IPS-18a (cell line): ENCODE data around the gene STAT4.
A peak's percentile ranks its signal among the peaks of the same experiment; 100 is the strongest.

ENCODE experiments used
- H3K27ac ChIP-seq: one replicate; pipeline ENCODE4 v1.5.1; 2013; ENCODE audit warnings: low read length
- H3K27me3 ChIP-seq: one replicate; pipeline ENCODE4 v1.6.1; 2013; ENCODE audit warnings: mild to moderate bottlenecking, low read length; ENCODE audit not compliant: control insufficient read depth, insufficient read depth
- H3K36me3 ChIP-seq: one replicate; pipeline ENCODE4 v1.6.1; 2013; ENCODE audit warnings: low read depth, low read length; ENCODE audit not compliant: control insufficient read depth
- H3K4me1 ChIP-seq: one replicate; pipeline ENCODE4 v1.6.1; 2013; ENCODE audit warnings: low read depth, low read length; ENCODE audit not compliant: control insufficient read depth
- H3K4me3 ChIP-seq: one replicate; pipeline ENCODE4 v1.5.1; 2013; ENCODE audit warnings: low read length
- H3K9ac ChIP-seq: one replicate; pipeline ENCODE4 v1.6.1; 2013; ENCODE audit warnings: mild to moderate bottlenecking, low read length, moderate library complexity
- H3K9me3 ChIP-seq: one replicate; pipeline ENCODE4 v1.6.1; 2013; ENCODE audit warnings: low read depth, low read length; ENCODE audit not compliant: control insufficient read depth

Gene STAT4, protein sequence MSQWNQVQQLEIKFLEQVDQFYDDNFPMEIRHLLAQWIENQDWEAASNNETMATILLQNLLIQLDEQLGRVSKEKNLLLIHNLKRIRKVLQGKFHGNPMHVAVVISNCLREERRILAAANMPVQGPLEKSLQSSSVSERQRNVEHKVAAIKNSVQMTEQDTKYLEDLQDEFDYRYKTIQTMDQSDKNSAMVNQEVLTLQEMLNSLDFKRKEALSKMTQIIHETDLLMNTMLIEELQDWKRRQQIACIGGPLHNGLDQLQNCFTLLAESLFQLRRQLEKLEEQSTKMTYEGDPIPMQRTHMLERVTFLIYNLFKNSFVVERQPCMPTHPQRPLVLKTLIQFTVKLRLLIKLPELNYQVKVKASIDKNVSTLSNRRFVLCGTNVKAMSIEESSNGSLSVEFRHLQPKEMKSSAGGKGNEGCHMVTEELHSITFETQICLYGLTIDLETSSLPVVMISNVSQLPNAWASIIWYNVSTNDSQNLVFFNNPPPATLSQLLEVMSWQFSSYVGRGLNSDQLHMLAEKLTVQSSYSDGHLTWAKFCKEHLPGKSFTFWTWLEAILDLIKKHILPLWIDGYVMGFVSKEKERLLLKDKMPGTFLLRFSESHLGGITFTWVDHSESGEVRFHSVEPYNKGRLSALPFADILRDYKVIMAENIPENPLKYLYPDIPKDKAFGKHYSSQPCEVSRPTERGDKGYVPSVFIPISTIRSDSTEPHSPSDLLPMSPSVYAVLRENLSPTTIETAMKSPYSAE

DNA sequence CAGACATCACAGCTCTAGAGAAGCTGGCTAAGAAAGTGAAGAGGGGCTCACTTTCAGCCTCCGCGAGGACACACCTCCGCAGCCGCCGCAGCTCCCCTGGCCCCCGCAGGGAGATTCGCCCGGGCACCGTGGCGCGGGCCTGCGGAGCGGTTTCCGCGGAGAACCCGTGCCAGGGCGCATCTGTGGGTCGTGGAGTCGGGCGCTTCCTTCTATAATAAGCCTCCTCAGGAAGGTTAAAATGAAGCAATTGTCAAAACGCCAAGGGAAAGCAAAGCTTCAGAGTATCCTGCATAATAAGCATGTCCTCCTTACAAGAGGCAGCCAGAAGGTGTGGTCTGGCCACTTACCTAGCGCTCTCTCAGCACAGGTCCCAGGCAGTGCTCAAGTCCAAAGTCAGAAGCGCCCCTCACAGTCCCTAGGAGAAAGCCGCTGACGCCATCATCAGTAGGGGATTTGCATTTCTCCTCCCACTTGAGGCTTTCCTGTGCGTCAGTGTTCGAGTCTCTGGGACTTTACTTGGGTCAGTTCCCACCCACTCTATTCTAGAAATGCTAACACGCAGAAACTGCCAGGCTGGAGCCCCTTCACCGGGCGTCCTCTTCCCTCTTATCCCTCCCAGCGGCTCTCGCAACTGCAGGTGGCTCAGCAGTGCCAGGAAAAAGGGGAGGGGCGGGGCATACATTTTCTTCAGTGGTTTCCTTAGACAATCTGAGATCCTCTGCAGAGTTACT, at the start of gene STAT4:
TSS of gene STAT4 (minus strand) at position 395 of the 731 bp plus-strand sequence. CDS start 2,791 bp downstream, outside the sequence.
- Histone ChIP-seq H3K9me3 (no peaks in the 10 kb centered on the region), H3K4me3 (peak within 1 kb of the TSS; percentile 72), H3K36me3 (no peaks in the 10 kb centered on the region), H3K27me3 (peaks cover 31% of the 10 kb centered on the region), H3K4me1 (peaks cover 5% of the 10 kb centered on the region), H3K27ac (no peak within 1 kb of the TSS), H3K9ac (peak within 1 kb of the TSS; percentile 9)

DNA sequence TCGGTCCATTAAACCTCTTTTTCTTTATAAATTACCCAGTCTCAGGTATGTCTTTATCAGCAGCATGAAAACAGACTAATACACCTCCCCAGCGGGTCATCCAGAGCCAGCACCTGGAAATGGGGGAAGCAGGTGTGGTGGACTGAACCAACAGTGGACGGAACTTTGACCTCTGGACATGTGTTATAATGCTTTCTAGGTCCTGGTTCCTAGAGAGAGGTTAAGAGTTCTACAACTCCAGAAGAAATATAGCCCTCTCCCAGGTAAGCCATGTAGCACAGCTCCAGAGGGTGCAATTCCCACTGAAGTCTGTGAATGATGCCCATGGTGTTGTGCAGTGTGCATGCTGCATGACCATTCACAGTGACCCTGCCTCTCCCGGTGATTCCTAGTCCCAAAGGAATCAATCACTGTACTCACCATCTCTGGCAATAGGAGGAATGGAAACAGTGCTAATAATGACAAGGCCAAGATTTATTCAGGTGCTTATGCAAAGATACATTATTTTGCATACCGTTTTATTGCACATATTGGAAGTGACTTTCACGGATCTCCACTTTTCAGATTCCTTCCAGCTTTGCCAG, 49.2 kb upstream of the STAT4 start:
- no peak overlapping the region for H3K9ac ChIP-seq
- no peaks in the 10 kb centered on the region for H3K9me3 ChIP-seq
- no peaks in the 10 kb centered on the region for H3K4me1 ChIP-seq
- H3K4me3 ChIP-seq = no peak overlapping the region
- H3K36me3 ChIP-seq = no peaks in the 10 kb centered on the region
- H3K27ac ChIP-seq = no peak overlapping the region
- H3K27me3 ChIP-seq = no peaks in the 10 kb centered on the region

DNA sequence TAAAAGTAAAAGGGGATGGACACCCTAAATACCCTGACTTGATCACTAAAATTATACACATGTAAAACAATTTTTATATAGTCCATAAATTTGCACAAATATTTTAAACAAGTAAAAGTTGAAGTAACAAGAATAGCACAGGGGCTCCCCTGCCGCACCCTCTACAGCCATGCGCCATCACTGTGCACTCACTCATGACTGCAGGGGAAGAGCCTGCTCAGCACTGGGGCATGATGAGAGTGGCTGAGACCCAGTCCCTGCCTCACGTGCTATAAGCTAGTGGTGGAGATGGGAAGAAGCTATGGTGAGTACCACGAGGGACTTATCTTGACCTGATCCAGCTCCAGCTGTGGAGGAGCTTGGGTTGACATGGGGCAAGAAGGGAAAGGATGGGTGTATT, 47.5 kb upstream of the STAT4 start:
- no peak overlapping the region for H3K4me3 ChIP-seq
- no peak overlapping the region for H3K9ac ChIP-seq
- no peaks in the 10 kb centered on the region for H3K36me3 ChIP-seq
- H3K27ac ChIP-seq = no peak overlapping the region
- H3K4me1 ChIP-seq = no peaks in the 10 kb centered on the region
- no peaks in the 10 kb centered on the region for H3K27me3 ChIP-seq
- no peaks in the 10 kb centered on the region for H3K9me3 ChIP-seq

DNA sequence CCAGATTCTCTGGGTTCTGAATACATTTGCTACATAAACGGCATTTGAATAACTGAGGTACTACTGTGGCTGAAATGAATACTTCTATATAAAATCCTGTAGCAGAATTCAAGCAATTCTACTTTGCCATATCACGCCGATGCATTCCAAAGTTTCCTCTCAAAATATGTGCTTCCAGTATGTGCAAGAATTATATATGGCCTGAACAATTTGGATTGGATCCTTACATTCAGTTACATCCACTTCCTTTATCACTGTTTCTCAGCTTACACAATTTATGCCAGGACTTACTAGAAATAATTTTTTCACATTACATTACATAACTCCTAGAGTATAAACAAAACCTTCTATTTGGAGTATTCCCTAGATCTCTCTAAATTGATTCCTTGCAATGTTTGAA, 46.3 kb upstream of the STAT4 start:
- H3K36me3 ChIP-seq = no peaks in the 10 kb centered on the region
- H3K9me3 ChIP-seq = no peaks in the 10 kb centered on the region
- no peaks in the 10 kb centered on the region for H3K4me1 ChIP-seq
- no peak overlapping the region for H3K4me3 ChIP-seq
- no peak overlapping the region for H3K27ac ChIP-seq
- H3K27me3 ChIP-seq = no peaks in the 10 kb centered on the region
- H3K9ac ChIP-seq = no peak overlapping the region

DNA sequence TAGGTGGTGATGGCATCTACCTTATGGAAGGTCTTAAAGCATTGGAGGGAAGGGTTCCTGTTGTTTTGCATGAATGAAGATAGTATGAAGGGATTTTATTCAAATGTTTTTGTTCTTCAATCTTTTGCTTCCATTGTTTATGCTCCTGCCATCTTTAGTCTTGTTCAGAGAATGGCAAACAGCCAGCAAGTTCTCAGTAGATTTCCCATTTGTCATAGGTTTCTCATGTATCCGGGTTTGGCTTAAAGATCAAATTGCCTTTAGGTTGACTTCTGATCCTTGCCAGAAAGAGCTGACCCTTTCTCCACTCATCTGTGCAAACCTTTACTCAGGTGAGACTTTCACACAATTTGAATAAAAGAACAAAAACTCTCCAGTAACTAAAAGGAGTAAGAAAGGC, 44.2 kb upstream of the STAT4 start:
- Histone ChIP-seq H3K9me3 (no peaks in the 10 kb centered on the region), H3K4me1 (no peaks in the 10 kb centered on the region), H3K9ac (no peak overlapping the region), H3K27ac (no peak overlapping the region), H3K36me3 (no peaks in the 10 kb centered on the region), H3K4me3 (no peak overlapping the region), H3K27me3 (no peaks in the 10 kb centered on the region)

DNA sequence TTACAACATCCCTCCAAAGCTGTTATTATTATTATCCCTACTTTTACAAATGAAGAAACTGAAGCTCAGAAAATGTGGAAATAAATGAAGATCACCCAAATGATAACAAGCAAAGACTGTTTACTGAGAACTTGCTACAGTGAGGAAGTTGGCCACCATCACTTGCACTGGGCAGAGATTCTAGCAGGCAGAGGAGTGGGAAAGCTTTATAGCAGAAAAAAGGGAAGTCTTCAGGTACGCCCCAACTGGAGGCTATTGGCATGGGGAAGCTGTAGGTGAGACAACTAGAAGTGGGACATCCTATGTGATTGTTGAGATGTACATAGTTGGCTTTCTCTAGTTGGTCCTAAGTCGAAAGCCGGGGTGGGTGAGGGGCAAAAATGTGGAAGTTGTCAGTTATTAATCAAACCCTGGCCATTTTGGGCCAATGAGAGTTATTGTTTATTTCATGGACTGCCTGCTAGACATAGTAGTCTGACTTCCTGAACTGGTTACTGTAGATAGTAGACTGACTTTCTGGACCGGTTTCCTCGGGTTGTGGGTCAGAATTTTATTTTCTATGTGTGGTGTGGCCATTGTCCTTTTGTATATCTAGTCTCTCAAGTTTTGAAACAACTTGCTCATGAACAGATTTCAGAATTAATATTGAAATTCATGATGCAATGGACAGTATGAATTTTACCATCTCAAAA, 40.2 kb upstream of the STAT4 start:
- H3K36me3 ChIP-seq = no peaks in the 10 kb centered on the region
- H3K27me3 ChIP-seq = no peaks in the 10 kb centered on the region
- H3K9ac ChIP-seq = no peak overlapping the region
- no peak overlapping the region for H3K4me3 ChIP-seq
- no peaks in the 10 kb centered on the region for H3K4me1 ChIP-seq
- no peak overlapping the region for H3K27ac ChIP-seq
- no peaks in the 10 kb centered on the region for H3K9me3 ChIP-seq

DNA sequence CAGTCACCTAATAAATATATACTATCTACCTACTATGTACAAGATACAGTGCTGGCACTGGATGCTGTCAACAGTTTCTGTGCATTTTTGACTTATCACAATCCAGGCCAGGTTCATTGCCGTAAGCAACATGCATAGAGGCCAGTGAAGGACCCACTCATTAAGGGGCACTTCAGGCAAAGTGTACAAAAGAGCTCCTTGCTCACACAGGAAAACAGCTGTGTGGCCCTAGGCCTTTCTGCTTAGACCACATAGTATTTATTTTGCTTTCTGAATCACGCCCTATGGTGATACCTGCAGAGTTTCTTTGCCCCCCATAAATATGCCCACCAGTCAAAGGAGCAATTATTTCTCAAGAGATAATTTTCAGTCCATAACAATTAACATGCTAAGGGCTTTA, 39.6 kb upstream of the STAT4 start:
- H3K4me1 ChIP-seq = no peaks in the 10 kb centered on the region
- H3K27ac ChIP-seq = no peak overlapping the region
- no peaks in the 10 kb centered on the region for H3K9me3 ChIP-seq
- no peak overlapping the region for H3K9ac ChIP-seq
- no peaks in the 10 kb centered on the region for H3K36me3 ChIP-seq
- no peaks in the 10 kb centered on the region for H3K27me3 ChIP-seq
- H3K4me3 ChIP-seq = no peak overlapping the region

DNA sequence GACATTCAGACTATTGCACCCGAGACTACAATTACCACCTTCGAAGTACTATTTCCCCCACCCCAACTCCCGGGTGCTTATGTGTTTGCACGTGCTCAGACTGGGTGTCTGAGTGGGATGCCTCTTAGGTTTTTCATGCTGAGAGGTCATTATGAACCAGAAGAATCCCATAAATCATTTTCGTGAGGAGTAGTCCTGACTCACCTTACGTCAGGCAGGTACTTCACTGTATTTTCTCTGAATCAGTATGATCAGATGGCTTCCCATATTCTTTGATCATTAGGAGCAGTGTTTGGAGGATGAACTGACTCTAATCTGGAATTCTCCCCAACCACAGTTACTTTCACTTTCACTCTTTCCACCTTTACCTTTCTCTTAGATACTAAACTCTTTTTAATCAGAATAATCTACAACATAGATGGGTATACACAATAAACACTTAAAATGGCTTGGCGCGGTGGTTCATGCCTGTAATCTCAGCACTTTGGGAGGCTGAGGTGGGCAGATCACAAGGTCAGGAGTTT, 38.4 kb upstream of the STAT4 start:
- Histone ChIP-seq H3K27ac (no peak overlapping the region), H3K36me3 (no peaks in the 10 kb centered on the region), H3K4me1 (no peaks in the 10 kb centered on the region), H3K9ac (no peak overlapping the region), H3K4me3 (no peak overlapping the region), H3K9me3 (no peaks in the 10 kb centered on the region), H3K27me3 (no peaks in the 10 kb centered on the region)

DNA sequence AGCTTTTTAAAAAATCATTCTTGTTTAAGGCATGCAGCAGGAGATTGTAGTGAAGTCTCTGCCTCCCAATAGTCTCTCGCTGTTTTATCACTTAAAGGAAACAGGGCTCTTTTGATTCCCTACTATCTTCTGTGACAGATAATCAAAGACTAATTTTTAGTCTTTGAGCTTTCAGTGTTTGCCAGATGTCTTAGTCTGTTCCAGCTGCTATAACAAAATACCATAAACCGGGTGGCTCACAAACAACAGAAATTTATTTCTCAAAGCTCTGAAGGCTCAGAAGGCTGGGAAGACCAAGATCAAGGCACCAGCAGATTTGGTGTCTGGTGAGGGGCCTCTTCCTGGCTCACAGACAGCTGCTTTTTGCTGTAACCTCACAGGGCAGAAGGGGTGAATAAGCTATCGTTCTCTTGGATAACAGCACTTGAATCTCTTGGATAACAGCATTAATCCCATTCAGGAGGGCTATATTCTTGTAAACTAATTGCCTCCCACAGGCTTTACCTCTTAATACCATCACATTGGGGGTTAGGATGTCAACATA, 37.8 kb upstream of the STAT4 start:
- no peak overlapping the region for H3K27ac ChIP-seq
- no peaks in the 10 kb centered on the region for H3K4me1 ChIP-seq
- H3K36me3 ChIP-seq = no peaks in the 10 kb centered on the region
- H3K9me3 ChIP-seq = no peaks in the 10 kb centered on the region
- no peaks in the 10 kb centered on the region for H3K27me3 ChIP-seq
- H3K4me3 ChIP-seq = no peak overlapping the region
- no peak overlapping the region for H3K9ac ChIP-seq

DNA sequence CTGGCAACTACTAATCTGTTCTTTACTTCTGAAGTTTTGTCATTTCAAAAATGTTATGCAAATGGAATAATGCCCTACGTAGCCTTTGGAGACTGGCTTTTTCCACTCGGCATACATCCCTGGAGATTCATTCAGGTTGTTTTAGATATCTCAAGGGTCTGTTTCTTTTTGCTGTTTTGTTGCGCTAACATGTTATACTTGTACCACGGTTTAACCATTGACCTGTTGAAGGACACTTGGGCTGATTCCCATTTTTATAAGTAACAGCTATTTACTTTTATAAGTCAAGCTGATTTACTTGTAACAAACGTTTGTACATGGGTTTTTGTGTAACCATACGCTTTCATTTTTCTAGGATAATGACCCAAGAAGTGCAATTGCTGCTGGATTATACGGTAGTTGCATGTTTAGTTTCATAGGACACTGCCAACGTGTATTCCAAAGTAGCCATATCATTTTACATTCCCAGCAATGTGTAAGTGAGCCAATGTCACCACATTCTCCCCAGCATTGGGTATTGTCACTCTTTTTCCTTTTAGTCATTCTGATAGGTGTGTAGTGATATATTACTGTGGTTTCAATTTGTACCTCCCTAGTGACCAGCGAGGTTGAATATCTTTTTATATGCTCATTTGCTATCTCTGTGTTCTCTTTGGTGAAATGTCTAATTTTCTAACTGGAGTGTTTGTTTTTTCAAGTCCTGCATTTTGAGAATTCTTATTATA, 36.5 kb upstream of the STAT4 start:
- Histone ChIP-seq H3K4me3 (no peak overlapping the region), H3K36me3 (no peaks in the 10 kb centered on the region), H3K27ac (no peak overlapping the region), H3K9me3 (no peaks in the 10 kb centered on the region), H3K27me3 (no peaks in the 10 kb centered on the region), H3K9ac (no peak overlapping the region), H3K4me1 (no peaks in the 10 kb centered on the region)
